ENCODE results near the gene TFCP2. TPM values are rescaled to one million over a fixed set of nuclear protein-coding genes. Genes with fewer than 3 reads are reported as not detected.

TFCP2 gene
- total RNA-seq, 1 experiment from 2014 or later = 52.6 TPM

DNA sequence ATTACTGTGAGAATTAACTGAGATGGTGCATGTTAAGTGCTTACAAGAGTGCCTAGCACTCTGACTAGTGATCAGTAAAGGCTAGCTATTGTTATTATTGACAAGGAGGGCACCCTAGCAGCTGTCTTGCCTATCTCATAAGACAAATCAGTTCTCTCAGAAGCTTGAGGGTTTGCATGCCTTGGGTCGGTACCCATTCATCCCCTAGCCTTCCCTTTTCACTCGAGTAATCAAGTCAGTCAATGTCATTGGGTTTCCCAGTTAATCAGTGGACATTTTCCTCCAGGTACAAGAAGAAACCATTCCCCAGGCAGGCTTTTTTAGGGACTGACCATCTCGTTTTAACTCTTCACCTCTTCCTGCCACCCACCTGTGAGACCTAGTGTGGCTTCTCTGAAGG, 10.4 kb upstream of the TFCP2 start:
- H3K9me3 Mint-ChIP-seq (ENCODE audit: unreplicated experiment) = no peaks in the 10 kb centered on the region
- TF ChIP-seq, protein P1, sequence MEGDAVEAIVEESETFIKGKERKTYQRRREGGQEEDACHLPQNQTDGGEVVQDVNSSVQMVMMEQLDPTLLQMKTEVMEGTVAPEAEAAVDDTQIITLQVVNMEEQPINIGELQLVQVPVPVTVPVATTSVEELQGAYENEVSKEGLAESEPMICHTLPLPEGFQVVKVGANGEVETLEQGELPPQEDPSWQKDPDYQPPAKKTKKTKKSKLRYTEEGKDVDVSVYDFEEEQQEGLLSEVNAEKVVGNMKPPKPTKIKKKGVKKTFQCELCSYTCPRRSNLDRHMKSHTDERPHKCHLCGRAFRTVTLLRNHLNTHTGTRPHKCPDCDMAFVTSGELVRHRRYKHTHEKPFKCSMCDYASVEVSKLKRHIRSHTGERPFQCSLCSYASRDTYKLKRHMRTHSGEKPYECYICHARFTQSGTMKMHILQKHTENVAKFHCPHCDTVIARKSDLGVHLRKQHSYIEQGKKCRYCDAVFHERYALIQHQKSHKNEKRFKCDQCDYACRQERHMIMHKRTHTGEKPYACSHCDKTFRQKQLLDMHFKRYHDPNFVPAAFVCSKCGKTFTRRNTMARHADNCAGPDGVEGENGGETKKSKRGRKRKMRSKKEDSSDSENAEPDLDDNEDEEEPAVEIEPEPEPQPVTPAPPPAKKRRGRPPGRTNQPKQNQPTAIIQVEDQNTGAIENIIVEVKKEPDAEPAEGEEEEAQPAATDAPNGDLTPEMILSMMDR (IDR thresholded peaks at IDR 0.05; ENCODE audit: insufficient read depth in 1 of 2, low read depth in 1 of 2, low read length in 1 of 2, severe bottlenecking in 1 of 2, unreplicated experiment in 1 of 2) = no peak
- Histone ChIP-seq H3K4me1 (no peaks in the 10 kb centered on the region), H3K27me3 (replicated peaks; ENCODE audit: control insufficient read depth, insufficient read depth, low read length) (no peaks in the 10 kb centered on the region), H3K36me3 (ENCODE audit: control insufficient read depth, insufficient read depth, low read length) (no peaks in the 10 kb centered on the region), H3K4me3 (ENCODE audit: low read depth, low read length) (no peak overlapping the region), H3K9me3 (no peaks in the 10 kb centered on the region)
- H3K36me3 Mint-ChIP-seq (ENCODE audit: insufficient read depth, unreplicated experiment) = no peaks in the 10 kb centered on the region
- H3K27me3 Mint-ChIP-seq (ENCODE audit: insufficient read depth, unreplicated experiment) = no peaks in the 10 kb centered on the region
- DNase-seq = no peak
- ChIA-PET POLR2A (no interaction called here), CTCF (no interaction called here)
- BruUV-seq (replicated peaks) = no TSS peak
- H3K4me3 Mint-ChIP-seq (ENCODE audit: unreplicated experiment) = no peak overlapping the region
- H3K4me1 Mint-ChIP-seq (ENCODE audit: low read depth, unreplicated experiment) = peaks cover 5% of the 10 kb centered on the region
- H3K27ac Mint-ChIP-seq (ENCODE audit: unreplicated experiment) = no peak overlapping the region
- intact Hi-C loops (cut with micrococcal nuclease; ENCODE audit: unreplicated experiment) = no loop called here

DNA sequence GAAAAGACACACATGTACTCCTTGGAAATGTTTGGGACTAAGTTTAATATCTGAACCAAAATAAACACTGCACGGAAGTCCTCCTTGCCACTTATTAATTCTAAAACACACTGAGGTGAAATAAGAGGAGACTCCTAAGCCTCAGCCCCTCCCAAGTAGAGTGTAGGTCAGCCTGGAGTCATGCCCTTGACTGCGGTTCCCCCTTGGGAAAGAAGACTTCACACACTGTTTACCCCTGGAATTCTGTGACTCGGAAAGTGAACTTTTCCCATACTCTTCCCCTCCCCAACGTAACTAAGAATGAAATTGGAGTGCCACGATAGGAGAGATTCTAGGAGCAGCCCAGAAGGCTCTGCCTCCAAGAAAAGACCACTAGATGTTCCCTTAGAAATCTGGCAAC, 8.6 kb upstream of the TFCP2 start:
- Mint-ChIP-seq H3K9me3 (ENCODE audit: unreplicated experiment) (no peaks in the 10 kb centered on the region), H3K4me1 (ENCODE audit: low read depth, unreplicated experiment) (peaks cover 5% of the 10 kb centered on the region), H3K27me3 (ENCODE audit: insufficient read depth, unreplicated experiment) (no peaks in the 10 kb centered on the region), H3K27ac (ENCODE audit: unreplicated experiment) (no peak overlapping the region), H3K36me3 (ENCODE audit: insufficient read depth, unreplicated experiment) (no peaks in the 10 kb centered on the region), H3K4me3 (ENCODE audit: unreplicated experiment) (no peak overlapping the region)
- Histone ChIP-seq H3K9me3 (no peaks in the 10 kb centered on the region), H3K4me1 (no peaks in the 10 kb centered on the region), H3K36me3 (ENCODE audit: control insufficient read depth, insufficient read depth, low read length) (no peaks in the 10 kb centered on the region), H3K4me3 (ENCODE audit: low read depth, low read length) (no peak overlapping the region), H3K27me3 (replicated peaks; ENCODE audit: control insufficient read depth, insufficient read depth, low read length) (no peaks in the 10 kb centered on the region)
- TF ChIP-seq, protein P1 (IDR thresholded peaks at IDR 0.05; ENCODE audit: insufficient read depth in 1 of 2, low read depth in 1 of 2, low read length in 1 of 2, severe bottlenecking in 1 of 2, unreplicated experiment in 1 of 2) = no peak
- intact Hi-C loops (cut with micrococcal nuclease; ENCODE audit: unreplicated experiment) = no loop called here
- no TSS peak for BruUV-seq (replicated peaks)
- no peak for DNase-seq
- ChIA-PET POLR2A (no interaction called here), CTCF (no interaction called here)

DNA sequence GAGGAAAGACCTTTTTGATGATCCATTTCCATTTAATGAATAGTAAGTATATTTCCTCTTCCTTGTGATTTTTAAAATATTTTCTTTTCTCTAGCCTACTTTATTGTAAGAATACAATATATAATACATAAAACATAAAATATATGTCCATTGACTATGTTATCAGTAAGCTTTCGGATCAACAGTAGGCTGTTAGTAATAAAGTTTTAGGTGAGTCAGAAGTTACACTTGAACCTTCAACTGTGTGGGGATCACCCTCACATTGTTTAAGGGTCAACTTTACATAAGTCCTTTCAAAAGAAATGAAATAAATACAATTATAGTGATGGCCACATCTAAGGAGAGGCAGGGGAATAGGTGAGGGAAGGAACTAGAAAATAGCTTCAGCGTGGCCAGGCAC, 5.0 kb upstream of the TFCP2 start:
- H3K9me3 Mint-ChIP-seq (ENCODE audit: unreplicated experiment) = no peaks in the 10 kb centered on the region
- ChIA-PET POLR2A (interaction anchor here (0.9 kb wide), 1 partner anchor 95 kb away, joined by 4 read pairs; the partner anchor contains the start of gene CSRNP2), CTCF (interaction anchor here (0.5 to 0.9 kb wide), 2 partner anchors 40 to 41 kb away, joined by 3 to 4 read pairs; no protein-coding TSS in a partner anchor)
- Histone ChIP-seq H3K27me3 (replicated peaks; ENCODE audit: control insufficient read depth, insufficient read depth, low read length) (no peaks in the 10 kb centered on the region), H3K4me1 (no peaks in the 10 kb centered on the region), H3K9me3 (no peaks in the 10 kb centered on the region), H3K36me3 (ENCODE audit: control insufficient read depth, insufficient read depth, low read length) (no peaks in the 10 kb centered on the region), H3K4me3 (ENCODE audit: low read depth, low read length) (no peak overlapping the region)
- intact Hi-C loops (cut with micrococcal nuclease; ENCODE audit: unreplicated experiment) = no loop called here
- TF ChIP-seq, protein P1 (IDR thresholded peaks at IDR 0.05; ENCODE audit: insufficient read depth in 1 of 2, low read depth in 1 of 2, low read length in 1 of 2, severe bottlenecking in 1 of 2, unreplicated experiment in 1 of 2) = no peak
- no peaks in the 10 kb centered on the region for H3K4me1 Mint-ChIP-seq (ENCODE audit: low read depth, unreplicated experiment)
- H3K27ac Mint-ChIP-seq (ENCODE audit: unreplicated experiment) = no peak overlapping the region
- H3K4me3 Mint-ChIP-seq (ENCODE audit: unreplicated experiment) = no peak overlapping the region
- no peaks in the 10 kb centered on the region for H3K36me3 Mint-ChIP-seq (ENCODE audit: insufficient read depth, unreplicated experiment)
- DNase-seq = no peak
- H3K27me3 Mint-ChIP-seq (ENCODE audit: insufficient read depth, unreplicated experiment) = no peaks in the 10 kb centered on the region
- no TSS peak for BruUV-seq (replicated peaks)
